Right lobe of liver (tissue), 4 donors: ENCODE results near the gene PTPRM.

Experiments
- CTCF ChIP-seq, 4 donors: fragments of 200-600 bp in 3 of 4; fragments of 450-650 bp in 1 of 4; IDR thresholded peaks; one replicate each; pipeline versions ENCODE4 v1.5.1 to v1.8.0; 2016 to 2022; ENCODE audit warnings: antibody characterized with exemption in 4 of 4, mild to moderate bottlenecking in 2 of 4
- POLR2A ChIP-seq: fragments of 450-650 bp; IDR thresholded peaks from one replicate; pipeline ENCODE4 v1.6.1; 2017; ENCODE audit warnings: antibody characterized with exemption, mild to moderate bottlenecking
- donor health status: DM: no; HTN: no; CAD: no.
- donor health status: DM: no; HTN: no; CAD: no.
- donor health status: DM: no; HTN: yes; CAD: no.

DNA sequence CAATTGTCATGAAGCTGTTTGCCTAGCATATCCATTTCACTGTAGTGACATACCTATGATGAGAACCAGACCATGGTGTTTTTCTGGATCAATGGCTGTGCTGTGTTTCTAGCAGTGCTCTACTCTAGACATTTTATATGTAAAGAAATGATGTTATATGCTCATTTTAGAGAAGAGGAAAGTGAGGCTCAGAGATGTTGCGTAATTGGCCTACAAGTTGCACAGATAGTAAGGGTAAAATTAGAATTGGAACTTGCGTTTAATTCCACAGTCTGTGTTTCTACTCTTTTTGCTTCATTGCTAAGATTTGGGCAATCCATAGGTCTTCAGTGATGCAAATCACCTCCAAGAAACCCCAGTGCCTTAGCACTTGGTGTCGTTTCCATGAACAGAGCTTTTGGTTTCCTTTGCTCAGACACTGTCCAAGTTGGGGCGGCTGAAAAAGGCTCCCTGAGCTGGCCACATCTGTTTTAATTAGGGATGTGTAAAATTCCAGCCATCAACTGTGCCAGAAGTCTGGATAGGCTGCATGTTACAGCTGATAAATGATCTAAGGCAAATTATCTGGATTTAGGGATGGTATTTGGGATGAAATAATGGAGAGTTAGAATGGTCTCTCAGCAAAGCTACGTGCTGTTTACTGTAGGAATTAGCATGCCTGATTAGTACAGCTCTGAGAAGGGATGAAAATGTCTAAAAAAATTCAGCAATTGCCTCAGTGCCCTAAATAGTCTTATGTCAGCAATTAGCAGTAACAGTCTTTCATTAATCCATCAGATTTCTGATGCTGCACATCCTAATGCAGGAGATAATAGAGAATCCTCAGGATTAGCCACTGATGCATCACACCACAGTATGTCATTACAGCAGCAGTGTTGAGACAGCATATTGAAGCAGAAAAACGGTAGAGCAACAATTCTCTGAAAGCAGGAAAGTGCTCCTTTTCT lies 65.3 kb downstream of the PTPRM start:
- TF ChIP-seq CTCF (IDR thresholded peaks at IDR 0.05) (no peak), POLR2A (no peak)
